ENCODE measurements around the gene ANKRD10.
A peak's percentile ranks its signal among the peaks of the same experiment; 100 is the strongest.

Gene ANKRD10

GRCh38 chr13:110885516-110885915, 29.4 kb downstream of the ANKRD10 start:
- no peak for DNase-seq

DNA sequence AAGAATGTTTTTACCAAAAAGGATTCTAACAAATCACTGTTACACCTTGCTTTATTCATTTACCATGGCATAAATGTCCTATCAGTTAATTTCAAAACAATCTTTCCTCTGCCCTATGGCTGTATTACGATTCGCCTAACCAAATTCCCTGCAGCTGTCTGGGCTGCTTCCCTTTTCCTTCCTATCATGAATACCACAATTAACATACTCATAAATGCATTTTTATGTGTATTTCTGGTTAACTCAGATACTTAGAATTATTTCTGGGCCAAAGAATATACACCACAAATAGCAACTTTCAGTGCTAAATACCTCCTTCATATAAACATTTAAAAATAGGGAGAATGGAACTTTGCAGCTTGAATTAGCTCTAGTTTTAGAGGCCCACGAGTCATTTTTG, 30.4 kb downstream of the ANKRD10 start:
- DNase-seq = no peak

- DNase-seq = no peak
Observed at GRCh38 chr13:110883542-110883941, 31.3 kb downstream of the ANKRD10 start.

GRCh38 chr13:110882972-110883371, 31.9 kb downstream of the ANKRD10 start:
- DNase-seq = no peak

DNA sequence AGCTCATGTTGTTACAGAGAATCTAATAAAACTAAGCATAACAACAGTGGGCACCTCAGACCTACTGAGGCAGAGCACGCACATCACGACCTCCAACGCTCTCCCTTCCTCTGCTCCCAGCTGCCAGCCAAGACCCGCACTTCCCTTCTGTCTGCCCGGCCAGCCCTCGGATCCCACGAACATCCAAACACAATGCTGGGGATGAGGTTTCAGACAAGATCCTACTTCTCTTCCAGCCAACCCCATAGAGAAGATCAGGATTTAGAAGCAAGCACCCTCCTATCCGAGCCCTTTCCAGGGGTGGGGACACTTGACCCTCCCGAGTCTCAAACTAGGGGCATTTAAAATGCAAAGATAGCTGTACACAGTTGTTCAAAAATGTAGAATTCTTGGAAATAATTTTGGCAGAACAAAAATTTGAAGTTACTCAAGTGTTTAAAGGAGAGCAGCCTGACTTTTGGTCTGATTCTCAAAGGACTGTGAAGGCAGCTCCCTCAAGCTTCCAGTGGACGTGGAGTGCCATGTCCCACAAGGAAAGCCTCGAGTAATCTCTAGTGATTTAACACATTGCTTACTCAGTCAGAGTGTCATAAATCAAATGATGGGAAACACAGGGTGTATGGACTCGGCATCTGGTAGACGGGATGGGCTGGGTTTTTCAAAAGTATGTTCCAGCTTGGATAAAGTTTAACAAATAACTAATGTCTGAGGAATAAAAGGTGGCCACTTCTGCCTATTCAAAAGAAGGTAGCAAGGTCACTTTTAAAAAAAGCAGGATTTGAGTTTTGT, 32.8 kb downstream of the ANKRD10 start:
- DNase-seq = no peak

DNA sequence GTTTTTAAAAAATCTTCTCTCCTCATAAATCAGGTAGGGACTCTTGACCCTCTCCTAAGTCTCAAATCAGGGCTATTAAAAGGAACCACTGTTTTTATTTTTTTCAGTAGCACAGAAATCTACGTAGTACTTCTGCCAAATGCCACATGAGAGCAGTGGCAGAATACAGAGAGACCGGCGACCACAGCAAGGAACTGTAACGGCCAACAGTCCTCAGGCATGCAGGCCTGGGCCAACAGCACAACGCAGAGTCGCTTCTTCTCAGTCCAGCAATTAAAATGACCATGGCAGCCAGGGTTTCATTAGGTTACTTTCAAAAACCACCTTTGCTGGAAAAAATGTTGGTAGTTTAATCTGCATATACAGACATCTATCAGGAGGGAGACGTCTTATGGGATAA, 34.2 kb downstream of the ANKRD10 start:
- DNase-seq = no peak

DNA sequence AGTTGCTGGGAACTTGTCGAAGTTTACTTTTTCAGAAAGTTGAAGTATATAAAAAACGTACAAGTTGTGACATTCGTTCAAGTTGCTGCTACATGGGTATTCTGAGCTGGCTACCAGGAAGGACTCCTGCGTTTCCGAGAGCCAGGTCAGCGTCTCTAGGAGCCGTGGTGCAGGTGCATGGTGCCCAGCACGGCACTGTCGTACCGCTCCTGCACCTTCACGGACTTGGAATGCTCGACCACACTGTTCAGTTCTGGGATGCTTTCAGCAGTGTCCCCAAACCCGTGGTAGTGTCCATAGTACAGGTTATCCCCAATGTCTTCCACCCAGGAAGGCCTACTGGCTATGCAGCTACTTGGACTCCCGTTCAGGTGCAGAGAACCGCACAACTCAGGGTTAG, 35.4 kb downstream of the ANKRD10 start:
- no peak for DNase-seq

DNA sequence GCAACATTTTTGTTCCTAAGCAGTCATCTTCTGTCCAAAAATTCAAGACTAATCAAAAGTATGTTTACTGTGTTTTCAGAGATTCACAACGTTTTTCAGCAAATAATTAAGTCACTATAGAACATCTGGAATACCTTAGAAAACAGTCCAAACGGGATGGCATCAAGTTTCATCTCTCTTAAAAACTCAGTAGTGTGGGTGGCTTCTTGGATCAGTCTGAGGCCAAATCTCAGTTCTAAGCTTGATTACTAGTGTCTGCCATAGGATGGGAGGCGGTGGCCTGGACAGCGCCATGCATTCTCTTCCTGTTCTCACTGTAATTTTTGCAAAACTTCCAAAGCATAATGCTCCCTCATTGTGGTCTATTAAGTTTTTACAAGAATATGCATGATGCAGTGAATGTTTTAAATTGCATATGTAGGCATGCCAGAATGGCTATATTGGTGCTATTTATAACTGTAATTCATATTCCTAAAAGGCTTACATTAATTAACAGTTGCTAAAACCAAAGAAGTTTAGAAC, 37.1 kb downstream of the ANKRD10 start:
- no peak for DNase-seq

GRCh38 chr13:110876609-110877008, 38.3 kb downstream of the ANKRD10 start:
- DNase-seq = no peak

DNA sequence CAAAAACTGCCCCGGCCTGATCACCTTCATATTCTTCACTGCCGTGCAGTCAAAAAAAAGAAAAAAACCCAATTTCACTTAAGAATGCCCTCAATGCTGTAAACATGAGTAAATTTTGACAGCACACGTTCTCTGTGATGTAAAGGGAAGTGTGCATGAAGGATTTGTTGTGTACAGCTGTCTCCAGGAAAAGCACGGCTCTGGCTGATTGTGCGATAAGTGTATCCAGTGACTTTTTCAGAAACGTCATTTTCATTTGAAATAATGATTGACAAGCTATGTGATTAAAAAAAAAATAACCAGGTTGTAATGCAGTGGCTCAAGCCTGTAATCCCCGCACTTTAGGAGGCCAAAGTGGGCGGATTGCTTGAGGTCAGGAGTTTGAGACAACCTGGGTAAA, 39.6 kb downstream of the ANKRD10 start:
- DNase-seq = peak in 1 of 6 experiments; percentile 15

DNA sequence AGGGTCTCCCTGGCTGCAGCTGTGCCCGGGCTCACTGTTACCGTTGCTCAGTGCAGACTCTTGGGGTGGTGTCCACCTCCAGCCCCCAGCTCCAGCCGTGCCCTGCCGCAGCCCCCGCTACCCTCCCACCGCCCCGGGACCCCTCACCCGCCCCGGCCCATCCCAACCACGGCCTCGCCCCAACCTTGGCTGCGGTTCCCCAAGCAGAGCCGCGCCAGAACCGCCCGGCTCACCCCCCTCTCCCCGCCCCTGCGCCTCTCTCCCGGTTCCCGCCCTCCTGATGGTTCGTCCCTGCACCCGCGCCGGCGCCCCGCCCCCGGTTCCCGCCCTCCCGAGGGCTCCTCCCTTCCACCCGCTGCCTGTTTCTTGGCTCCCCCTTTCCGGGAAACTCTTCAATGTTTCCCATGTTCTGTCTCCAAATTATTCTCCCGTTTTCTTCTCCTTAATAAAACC, 40.3 kb downstream of the ANKRD10 start:
- DNase-seq = peak in 2 of 6 experiments; percentile 23 to 24

GRCh38 chr13:110873639-110874507, 41.0 kb downstream of the ANKRD10 start:
- DNase-seq = no peak

GRCh38 chr13:110872768-110873638, 41.9 kb downstream of the ANKRD10 start:
- DNase-seq = no peak

GRCh38 chr13:110872034-110872767, 42.7 kb downstream of the ANKRD10 start:
- DNase-seq = no peak

GRCh38 chr13:110869805-110870706, 44.8 kb downstream of the ANKRD10 start:
- DNase-seq = no peak

DNA sequence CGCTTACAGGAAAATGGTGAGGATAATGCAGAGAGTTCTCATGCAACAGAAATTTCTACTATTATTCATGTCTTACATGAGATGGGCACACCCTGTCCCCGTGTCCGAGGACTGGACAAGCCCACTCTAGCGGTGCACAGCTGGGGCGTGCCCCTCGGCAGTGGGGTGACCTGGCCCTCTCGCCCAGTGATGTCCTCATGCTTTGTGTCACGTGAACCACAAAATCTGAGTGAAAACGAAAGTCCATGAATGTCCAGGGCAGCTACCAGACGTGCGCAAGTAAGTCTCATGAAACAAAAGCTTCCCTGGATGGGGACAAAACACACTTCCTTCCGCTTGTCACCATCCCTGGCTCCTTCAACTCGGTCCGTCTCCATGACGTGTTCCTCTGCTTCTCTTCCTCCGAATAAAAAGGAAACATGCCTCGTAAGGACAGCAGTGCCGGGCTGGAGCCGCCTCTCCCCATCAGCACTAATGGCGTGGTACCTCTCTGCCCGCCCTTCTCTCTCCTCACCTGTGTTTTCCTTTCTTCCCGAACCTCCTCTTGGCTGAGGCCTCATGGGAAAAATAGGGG, 45.6 kb downstream of the ANKRD10 start:
- DNase-seq = no peak

DNA sequence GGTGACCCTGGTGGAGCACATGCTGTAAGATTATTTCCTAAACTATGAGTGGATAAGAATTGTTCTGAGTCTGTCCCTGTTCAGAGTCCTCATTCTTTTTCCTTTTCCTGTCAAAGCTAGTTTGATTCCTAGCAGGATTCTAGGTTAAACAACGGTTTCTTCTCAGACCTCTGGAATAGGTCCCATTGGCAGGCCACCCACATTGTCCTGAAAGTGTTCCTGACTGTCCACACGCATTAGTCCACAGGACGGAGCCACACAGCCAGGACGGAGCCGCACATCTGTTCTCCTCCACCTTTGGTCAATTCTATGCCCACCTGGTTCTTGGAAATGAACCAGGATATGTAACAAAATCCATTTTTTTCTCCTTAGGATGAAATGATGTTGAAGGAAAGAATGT, 46.1 kb downstream of the ANKRD10 start:
- no peak for DNase-seq

GRCh38 chr13:110867380-110867779, 47.5 kb downstream of the ANKRD10 start:
- DNase-seq = no peak

- no peak for DNase-seq
Observed at GRCh38 chr13:110866491-110867170, 48.2 kb downstream of the ANKRD10 start.

- DNase-seq = no peak
Observed at GRCh38 chr13:110863685-110864084, 51.2 kb downstream of the ANKRD10 start.

Data from stimulated activated naive CD4-positive, alpha-beta T cell (primary cell).